SK-N-MC (cell line): ENCODE data around the gene PEX10.

Experiments
- EZH2 ChIP-seq: fragments of 200-600 bp; sonication (generic); IDR thresholded peaks from one replicate; pipeline ENCODE4 v1.6.1; 2017; ENCODE audit warnings: antibody characterized with exemption
- POLR2AphosphoS5 ChIP-seq: IDR thresholded peaks from 2 replicates; pipeline ENCODE4 v1.6.1; 2012; ENCODE audit warnings: mild to moderate bottlenecking, low read depth, low read length, borderline replicate concordance

DNA sequence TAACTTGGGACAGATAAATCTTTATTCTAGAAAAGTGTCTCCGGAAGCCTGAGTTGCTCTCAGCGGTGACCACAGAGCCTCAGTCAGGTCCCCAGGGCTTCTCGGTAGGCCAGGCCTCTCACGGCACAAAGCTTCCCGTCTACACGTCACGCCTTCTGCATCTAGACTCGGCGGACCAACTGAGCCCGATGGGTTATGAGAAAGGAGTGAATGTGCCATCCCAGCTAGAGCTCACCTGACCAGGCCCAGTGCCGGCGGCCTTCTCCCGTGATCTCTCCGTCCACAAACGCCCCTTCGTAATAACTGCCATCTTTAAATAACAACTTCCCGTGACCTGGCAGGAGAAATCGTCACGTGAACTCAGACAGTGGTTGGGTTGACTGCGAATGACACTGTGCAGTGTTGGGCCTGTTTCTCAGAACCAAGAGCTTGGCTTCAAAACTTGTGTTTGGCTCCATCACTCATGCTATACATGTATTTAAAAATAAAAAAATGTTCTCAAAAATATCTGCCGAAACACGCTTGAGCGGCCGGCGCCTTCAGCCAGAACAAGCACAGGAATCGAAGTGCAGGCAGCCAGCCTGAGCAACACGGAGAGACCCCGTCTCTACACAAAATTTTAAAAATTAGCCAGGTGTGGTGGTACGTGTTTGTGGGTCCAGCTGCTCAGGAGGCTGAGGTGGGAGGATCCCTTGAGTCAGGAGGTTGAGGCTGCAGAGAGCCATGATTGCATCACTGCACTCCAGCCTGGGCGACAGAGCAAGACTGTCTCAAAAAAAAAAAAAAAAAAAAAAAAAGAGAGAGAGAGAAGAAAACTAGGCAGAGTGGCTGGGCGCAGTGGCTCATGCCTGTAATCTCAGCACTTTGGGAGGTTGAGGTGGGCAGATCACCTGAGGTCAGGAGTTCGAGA lies 24.1 kb downstream of the PEX10 start:
- no peak for TF ChIP-seq EZH2
- TF ChIP-seq POLR2AphosphoS5: no peak
